IPS-NIHi11 (cell line): ENCODE results near the gene CLIP1.
"Not testable (repeated sequence)": the region's sequence is repeated elsewhere in the genome, so short reads cannot be mapped to it uniquely, and the experiment has no call there.

Experiments used
- DNase-seq: peaks from one replicate; pipeline ENCODE4 v3.0.0; 2012; ENCODE audit warnings: mixed read lengths, low spot score

Gene CLIP1

GRCh38 chr12:122395319-122395718 is 27.1 kb downstream of the CLIP1 start:
- DNase-seq, result no peak

GRCh38 chr12:122394626-122395194 is 27.8 kb downstream of the CLIP1 start:
- DNase-seq, result no peak

DNA sequence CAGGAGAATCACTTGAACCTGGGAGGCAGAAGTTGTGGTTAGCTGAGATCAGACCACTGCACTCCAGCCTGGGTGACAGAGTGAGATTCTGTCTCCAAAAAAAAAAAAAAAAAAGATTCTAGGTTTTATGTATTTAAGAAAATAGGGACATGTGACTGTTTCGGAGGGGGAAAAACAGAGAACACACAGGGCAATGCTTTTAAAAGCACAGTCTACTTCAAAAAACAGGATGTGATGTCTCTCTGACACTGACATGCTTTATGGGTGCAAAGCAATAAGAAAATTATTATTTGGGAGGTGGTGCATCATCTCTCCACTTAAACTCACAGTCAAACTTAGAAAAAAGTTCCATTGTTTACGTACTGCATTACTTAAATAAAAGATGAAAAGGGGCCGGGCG is 28.7 kb downstream of the CLIP1 start:
- no peak for DNase-seq

- no peak for DNase-seq
Observed at GRCh38 chr12:122392411-122392810, 30.1 kb downstream of the CLIP1 start.

DNA sequence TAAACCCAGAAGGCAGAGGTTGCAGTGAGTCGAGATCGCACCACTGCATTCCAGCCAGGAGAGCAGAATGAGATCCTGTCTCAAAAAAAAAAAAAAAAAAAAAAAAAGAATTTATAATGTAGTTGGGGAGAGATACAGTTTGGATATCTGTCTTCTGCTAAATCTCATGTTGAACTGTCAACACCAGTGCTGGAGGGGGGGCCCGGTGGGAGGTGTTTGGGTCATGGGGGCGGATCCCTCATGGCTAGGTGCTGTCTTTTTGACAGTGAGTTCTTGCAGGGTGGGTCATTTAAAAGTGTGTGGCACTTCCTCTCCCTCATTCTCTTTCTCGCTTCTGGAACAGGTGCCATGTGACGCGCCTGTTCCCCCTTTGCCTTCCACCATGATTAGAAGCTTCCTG is 32.8 kb downstream of the CLIP1 start:
- no peak for DNase-seq

GRCh38 chr12:122387887-122388286 is 34.6 kb downstream of the CLIP1 start:
- DNase-seq, result no peak

- no peak for DNase-seq
Observed at GRCh38 chr12:122385171-122386016, 37.1 kb downstream of the CLIP1 start.

DNA sequence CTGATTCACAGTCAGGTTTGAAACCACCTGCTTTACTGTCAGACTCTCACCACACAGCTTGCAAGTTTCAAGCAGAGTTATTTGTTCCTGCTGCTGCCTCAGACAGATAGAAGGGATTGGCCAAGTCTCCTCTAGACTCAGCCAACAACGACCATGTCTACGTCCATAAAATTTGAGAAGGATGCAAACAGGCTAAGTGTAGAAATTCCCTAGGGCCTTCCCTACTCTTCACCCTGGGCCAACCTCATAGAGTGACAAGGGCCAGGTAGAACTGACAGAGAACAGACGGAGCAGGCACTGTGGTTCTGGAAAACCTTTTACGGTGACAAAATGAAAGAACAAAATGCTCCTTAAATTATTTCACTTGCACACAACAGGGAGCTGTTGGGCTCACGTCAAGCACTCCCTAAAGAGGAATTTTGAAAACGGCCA is 39.5 kb downstream of the CLIP1 start:
- DNase-seq, result no peak

- no peak for DNase-seq
Observed at GRCh38 chr12:122381021-122381420, 41.4 kb downstream of the CLIP1 start.

DNA sequence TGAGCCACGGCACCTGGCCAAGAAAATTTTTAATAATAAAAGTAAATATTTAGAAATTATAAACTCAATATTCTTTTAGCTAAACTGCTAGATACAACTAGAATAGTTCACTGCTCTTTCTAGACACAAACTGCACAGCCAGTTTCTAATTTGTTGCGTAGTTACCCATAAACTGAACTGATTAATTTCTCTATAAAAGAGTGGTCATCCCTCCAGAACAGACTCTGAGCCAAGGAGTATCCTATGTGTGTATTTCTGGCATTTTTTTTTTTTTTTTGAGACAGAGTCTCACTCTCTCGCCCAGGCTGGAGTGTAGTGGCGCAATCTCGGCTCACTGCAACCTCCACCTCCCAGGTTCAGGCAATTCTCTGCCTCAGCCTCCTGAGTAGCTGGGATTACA is 45.7 kb downstream of the CLIP1 start:
- not testable (repeated sequence) for DNase-seq

- no peak for DNase-seq
Observed at GRCh38 chr12:122374707-122375106, 47.8 kb downstream of the CLIP1 start.

GRCh38 chr12:122371475-122372045 is 50.9 kb downstream of the CLIP1 start:
- DNase-seq, result no peak

DNA sequence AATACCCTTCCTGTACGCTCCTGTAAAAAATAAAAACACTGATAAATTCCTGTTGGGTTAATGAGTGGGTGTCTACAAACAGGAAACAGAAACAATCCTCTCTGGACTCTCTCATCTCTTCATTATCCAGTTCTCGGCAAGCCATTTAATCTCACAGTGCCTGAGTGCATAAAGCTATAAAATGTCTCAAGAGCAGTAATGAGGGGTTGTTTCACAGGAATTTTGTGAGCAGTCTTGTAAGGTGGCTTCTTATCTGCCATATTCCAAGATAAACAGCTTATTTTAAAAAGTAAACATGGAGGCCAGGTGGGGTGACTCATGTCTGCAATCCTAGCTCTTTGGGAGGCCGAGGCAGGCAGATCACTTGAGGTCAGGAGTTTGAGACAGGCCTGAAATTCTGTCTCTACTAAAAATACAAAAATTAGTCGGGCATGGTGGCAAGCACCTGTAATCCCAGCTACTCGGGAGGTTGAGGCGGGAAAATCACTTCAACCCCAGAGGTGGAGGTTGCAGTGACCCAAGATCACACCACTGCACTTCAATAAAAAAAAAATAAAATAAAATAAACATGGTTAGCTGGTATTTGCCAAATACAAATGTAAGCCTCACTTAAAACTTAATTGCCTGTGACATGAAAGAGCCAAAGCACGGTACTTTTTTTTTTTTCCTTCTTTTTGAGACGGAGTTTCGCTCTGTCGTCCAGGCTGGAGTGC is 54.0 kb downstream of the CLIP1 start:
- no peak for DNase-seq

DNA sequence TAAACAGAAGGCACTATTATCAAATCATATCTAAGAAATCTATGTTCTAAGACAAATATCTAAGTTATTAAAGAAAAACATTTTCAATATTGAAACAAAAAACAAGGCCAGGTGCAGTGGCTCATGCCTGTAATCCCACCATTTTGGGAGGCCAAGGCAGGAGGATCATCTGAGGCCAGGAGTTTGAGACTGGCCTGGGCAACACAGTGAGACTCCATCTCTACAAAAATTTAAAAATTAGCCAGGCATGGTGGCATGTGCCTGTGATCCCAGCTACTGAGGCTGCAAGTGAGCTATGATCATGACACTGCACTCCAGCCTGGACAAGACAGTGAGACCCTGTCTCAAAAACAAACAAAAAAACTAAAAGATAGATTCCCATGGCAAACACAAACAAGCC is 54.8 kb downstream of the CLIP1 start:
- not testable (repeated sequence) for DNase-seq

DNA sequence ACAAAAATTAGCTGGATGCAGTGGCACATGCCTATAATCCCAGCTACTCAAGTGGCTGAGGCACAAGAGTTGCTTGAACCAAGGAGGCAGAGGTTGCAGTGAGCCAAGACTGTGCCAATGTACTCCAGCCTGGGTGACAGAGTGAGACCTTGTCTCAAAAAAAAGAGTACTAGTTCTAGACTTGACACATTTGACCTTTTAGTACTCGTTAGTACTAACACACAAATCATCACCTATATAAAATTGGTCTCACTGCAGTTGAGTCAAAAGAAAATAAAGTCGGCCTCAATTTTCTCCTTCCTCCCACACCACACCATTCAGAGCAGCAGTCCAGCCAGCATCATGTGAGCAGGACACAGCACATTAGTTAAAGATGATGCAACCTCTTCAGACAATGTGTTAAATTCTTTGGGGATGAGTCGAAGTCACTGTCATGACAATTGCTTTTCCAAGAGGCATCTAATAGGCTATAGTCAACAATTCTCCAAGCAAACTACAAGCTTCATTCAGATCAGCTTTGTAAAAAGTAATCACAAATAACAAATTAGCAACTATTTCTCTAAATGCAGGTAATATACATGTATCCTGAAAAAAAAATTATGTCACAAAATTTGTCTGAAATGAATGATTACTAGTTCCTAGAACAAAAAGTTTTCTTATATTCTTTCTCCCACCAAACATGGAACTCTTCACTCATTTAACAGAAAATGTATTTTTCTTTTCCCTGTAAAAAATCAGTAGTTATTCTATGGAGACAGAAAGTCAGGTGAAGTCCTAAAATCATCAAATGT is 55.6 kb downstream of the CLIP1 start:
- peak; percentile 58 for DNase-seq

GRCh38 chr12:122365226-122365625 is 57.2 kb downstream of the CLIP1 start:
- DNase-seq, result not testable (repeated sequence)

GRCh38 chr12:122363782-122364181 is 58.7 kb downstream of the CLIP1 start:
- no peak for DNase-seq

DNA sequence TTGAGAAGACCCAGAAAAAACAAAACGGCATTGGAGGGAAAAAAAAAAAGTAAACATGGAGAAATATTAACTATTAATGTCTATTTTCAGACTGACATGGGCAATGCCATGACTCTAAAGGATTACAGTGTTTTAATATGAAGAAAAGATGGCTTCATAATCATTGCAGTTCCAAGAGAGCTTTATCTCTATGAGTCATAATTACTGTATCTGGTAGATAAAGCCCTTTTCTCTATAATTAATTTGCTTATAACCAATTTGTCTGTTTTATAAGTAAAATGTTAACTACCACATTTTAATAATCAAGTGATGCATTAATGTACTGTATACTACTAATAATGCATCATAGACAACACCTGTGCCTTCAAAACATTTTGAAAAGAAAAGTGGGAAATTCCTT is 59.7 kb downstream of the CLIP1 start:
- DNase-seq, result no peak

DNA sequence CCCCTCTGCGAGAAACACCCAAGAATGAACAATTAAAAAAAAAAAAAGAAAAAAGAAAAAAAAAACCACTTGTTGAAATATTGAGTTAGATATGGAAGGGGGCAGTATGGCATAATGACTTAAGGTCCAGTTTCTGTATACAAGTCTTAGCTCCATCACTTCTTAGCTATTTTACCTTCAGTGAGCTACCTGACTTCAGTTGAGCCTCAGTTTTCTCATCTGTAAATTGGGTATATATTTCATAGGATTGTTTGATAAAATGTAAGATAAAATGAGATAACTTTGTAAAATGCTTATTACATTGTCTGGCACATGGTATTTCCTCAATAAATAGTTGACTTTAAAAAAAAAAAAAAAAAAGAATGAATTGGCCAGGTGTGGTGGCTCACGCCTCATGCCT is 64.1 kb downstream of the CLIP1 start:
- DNase-seq, result not testable (repeated sequence)

DNA sequence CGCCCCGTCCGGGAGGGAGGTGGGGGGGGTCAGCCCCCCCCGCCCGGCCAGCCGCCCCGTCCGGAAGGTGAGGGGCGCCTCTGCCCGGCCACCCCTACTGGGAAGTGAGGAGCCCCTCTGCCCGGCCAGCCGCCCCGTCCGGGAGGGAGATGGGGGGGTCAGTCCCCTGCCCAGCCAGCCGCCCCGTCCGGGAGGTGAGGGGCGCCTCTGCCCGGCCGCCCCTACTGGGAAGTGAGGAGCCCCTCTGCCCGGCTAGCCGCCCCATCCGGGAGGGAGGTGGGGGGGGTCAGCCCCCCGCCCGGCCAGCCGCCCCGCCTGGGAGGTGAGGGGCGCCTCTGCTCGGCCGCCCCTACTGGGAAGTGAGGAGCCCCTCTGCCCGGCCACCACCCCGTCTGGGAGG is 64.9 kb downstream of the CLIP1 start:
- not testable (repeated sequence) for DNase-seq

- DNase-seq, result not testable (repeated sequence)
Observed at GRCh38 chr12:122356991-122357390, 65.5 kb downstream of the CLIP1 start.

GRCh38 chr12:122356192-122356635 is 66.3 kb downstream of the CLIP1 start:
- DNase-seq, result peak; percentile 57
